NK-92 (cell line): ENCODE measurements around the gene DAZ3.
"Not testable (repeated sequence)": the region's sequence is repeated elsewhere in the genome, so short reads cannot be mapped to it uniquely, and the experiment has no call there.

Experiments
- DNase-seq: peaks from one replicate; lab custom pipeline; 2025; ENCODE audit not compliant: unreplicated experiment; lab: John Stamatoyannopoulos, UW

DAZ3 gene, protein sequence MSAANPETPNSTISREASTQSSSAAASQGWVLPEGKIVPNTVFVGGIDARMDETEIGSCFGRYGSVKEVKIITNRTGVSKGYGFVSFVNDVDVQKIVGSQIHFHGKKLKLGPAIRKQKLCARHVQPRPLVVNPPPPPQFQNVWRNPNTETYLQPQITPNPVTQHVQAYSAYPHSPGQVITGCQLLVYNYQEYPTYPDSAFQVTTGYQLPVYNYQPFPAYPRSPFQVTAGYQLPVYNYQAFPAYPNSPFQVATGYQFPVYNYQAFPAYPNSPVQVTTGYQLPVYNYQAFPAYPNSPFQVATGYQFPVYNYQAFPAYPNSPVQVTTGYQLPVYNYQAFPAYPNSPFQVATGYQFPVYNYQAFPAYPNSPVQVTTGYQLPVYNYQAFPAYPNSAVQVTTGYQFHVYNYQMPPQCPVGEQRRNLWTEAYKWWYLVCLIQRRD

DNA sequence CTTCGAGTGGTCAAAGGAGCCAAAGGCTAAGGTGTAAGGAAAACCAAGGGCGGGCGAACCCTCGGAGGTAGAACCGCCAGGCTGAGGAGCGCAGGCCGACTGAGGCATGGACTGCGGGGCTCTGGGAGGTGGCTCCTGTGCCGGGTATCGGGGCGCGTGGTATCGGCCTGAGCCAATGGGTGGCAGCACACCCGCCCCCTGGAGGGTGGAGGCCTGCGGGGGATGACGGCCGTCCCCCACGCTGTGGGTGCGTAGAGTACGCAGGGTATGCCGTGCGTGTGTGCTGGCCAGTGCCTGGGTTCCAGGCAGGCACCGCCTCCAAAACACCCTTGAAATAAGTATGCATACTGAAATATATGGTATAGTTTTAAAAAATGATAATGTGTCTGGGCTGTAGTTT is at the start of gene DAZ3:
Gene DAZ3 (minus strand): TSS at position 101 of the 400 bp plus-strand sequence. CDS start 208 bp downstream, outside the sequence.
- DNase-seq = not testable (repeated sequence)

DNA sequence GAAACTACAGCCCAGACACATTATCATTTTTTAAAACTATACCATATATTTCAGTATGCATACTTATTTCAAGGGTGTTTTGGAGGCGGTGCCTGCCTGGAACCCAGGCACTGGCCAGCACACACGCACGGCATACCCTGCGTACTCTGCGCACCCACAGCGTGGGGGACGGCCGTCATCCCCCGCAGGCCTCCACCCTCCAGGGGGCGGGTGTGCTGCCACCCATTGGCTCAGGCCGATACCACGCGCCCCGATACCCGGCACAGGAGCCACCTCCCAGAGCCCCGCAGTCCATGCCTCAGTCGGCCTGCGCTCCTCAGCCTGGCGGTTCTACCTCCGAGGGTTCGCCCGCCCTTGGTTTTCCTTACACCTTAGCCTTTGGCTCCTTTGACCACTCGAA is 20.4 kb upstream of the DAZ3 start, which contains the start of gene DAZ4:
Gene DAZ4 (plus strand): TSS at position 301 of the 400 bp plus-strand sequence. CDS start 208 bp downstream, outside the sequence.
- DNase-seq = not testable (repeated sequence)

DNA sequence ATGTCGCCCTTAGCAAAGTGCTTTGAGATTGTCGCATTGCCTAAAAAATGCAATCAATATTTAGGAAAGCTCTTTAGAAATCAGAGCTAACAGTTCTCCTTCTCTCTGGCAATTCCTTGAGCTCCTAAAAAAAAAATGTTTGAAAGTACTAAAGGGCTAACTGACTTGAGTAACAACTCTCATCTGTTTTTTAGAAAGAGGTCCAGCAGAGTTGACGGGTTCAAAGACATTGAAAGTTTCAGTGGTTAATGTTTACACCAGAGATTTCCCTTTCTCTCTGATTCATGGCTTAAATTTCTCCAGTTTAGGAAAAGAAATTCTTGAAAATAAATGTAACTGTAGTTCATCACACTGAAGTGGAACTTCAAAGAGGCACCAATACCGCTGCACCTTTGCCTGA is 11.9 kb upstream of the DAZ3 start:
- DNase-seq = not testable (repeated sequence)

DNA sequence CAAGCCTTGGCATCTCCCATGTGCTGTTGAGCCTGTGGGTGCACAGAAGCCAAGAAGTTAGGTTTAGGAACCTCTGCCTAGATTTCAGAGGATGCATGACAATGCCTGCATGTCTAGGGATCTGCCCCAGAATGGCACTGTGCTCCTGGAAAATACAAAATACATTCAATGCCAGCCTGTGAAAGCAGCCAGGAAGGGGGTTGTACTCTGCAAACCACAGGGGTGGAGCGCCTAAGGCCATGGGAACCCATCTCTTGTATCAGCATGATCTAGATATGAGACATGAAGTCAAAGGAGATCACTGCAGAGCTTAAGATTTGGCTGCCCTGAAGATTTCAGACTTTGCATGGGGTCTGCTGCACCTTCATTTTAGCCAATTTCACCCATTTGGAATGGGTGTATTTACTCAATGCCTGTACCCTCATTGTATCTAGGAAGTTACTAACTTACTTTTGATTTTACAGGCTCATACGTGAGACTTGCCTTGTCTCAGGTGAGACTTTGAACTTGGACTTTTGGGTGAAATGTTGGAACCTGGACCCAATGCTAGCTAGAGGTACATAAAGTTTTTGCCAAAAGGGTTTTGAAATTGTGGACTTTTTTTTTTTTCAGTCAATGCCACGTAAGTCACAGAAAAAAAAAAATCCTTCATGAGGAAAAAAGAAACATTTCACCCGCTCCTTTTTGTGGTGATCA is 11.1 kb upstream of the DAZ3 start:
- not testable (repeated sequence) for DNase-seq

DNA sequence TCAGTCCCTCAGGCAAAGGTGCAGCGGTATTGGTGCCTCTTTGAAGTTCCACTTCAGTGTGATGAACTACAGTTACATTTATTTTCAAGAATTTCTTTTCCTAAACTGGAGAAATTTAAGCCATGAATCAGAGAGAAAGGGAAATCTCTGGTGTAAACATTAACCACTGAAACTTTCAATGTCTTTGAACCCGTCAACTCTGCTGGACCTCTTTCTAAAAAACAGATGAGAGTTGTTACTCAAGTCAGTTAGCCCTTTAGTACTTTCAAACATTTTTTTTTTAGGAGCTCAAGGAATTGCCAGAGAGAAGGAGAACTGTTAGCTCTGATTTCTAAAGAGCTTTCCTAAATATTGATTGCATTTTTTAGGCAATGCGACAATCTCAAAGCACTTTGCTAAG is 8.6 kb upstream of the DAZ3 start:
- not testable (repeated sequence) for DNase-seq
